Measurements from ENCODE around the gene CACNA1I. TPM values are rescaled to one million over a fixed set of nuclear protein-coding genes. Genes with fewer than 3 reads are reported as not detected.

Gene CACNA1I
- total RNA-seq, 1 donor from 2014 or later = 0.02 TPM

GRCh38 chr22:39722032-39722325 is 151.4 kb downstream of the CACNA1I start:
- no peak for DNase-seq (ENCODE audit: low spot score)
- no peak overlapping the region for H3K27ac Mint-ChIP-seq (ENCODE audit: unreplicated experiment)
- peaks cover 27% of the 10 kb centered on the region for H3K27me3 Mint-ChIP-seq (ENCODE audit: low read depth)
- H3K4me1 Mint-ChIP-seq (ENCODE audit: low read depth) = no peaks in the 10 kb centered on the region
- H3K4me3 Mint-ChIP-seq (ENCODE audit: unreplicated experiment) = no peak overlapping the region
- no peaks in the 10 kb centered on the region for H3K36me3 Mint-ChIP-seq (ENCODE audit: low read depth)
- H3K9me3 Mint-ChIP-seq (ENCODE audit: low read depth) = no peaks in the 10 kb centered on the region
- no peak for TF ChIP-seq CTCF (IDR thresholded peaks at IDR 0.05)

- H3K36me3 Mint-ChIP-seq (ENCODE audit: low read depth) = no peaks in the 10 kb centered on the region
Observed at GRCh38 chr22:39722501-39722900, 151.9 kb downstream of the CACNA1I start.

GRCh38 chr22:39723463-39723862 is 152.9 kb downstream of the CACNA1I start:
- Mint-ChIP-seq H3K36me3 (ENCODE audit: low read depth) (no peaks in the 10 kb centered on the region), H3K27ac (ENCODE audit: unreplicated experiment) (no peak overlapping the region), H3K27me3 (ENCODE audit: low read depth) (peaks cover 31% of the 10 kb centered on the region), H3K4me3 (ENCODE audit: unreplicated experiment) (no peak overlapping the region), H3K4me1 (ENCODE audit: low read depth) (no peaks in the 10 kb centered on the region), H3K9me3 (ENCODE audit: low read depth) (no peaks in the 10 kb centered on the region)
- no peak for DNase-seq (ENCODE audit: low spot score)
- TF ChIP-seq CTCF (IDR thresholded peaks at IDR 0.05) = no peak

More at GRCh38 chr22:39722501-39722900, 151.9 kb downstream of the CACNA1I start:
- H3K4me3 Mint-ChIP-seq (ENCODE audit: unreplicated experiment) = no peak overlapping the region
- TF ChIP-seq CTCF (IDR thresholded peaks at IDR 0.05) = no peak
- no peaks in the 10 kb centered on the region for H3K9me3 Mint-ChIP-seq (ENCODE audit: low read depth)
- H3K27ac Mint-ChIP-seq (ENCODE audit: unreplicated experiment) = no peak overlapping the region
- peaks cover 30% of the 10 kb centered on the region for H3K27me3 Mint-ChIP-seq (ENCODE audit: low read depth)
- DNase-seq (ENCODE audit: low spot score) = no peak
- no peaks in the 10 kb centered on the region for H3K4me1 Mint-ChIP-seq (ENCODE audit: low read depth)

GRCh38 chr22:39723899-39724351 is 153.4 kb downstream of the CACNA1I start:
- H3K27ac Mint-ChIP-seq (ENCODE audit: unreplicated experiment) = no peak overlapping the region
- no peaks in the 10 kb centered on the region for H3K36me3 Mint-ChIP-seq (ENCODE audit: low read depth)
- peaks cover 31% of the 10 kb centered on the region for H3K27me3 Mint-ChIP-seq (ENCODE audit: low read depth)
- H3K9me3 Mint-ChIP-seq (ENCODE audit: low read depth) = no peaks in the 10 kb centered on the region
- no peak for TF ChIP-seq CTCF (IDR thresholded peaks at IDR 0.05)
- no peak overlapping the region for H3K4me3 Mint-ChIP-seq (ENCODE audit: unreplicated experiment)
- H3K4me1 Mint-ChIP-seq (ENCODE audit: low read depth) = no peaks in the 10 kb centered on the region
- no peak for DNase-seq (ENCODE audit: low spot score)

- Mint-ChIP-seq H3K36me3 (ENCODE audit: low read depth) (no peaks in the 10 kb centered on the region), H3K9me3 (ENCODE audit: low read depth) (no peaks in the 10 kb centered on the region)
- DNase-seq (ENCODE audit: low spot score) = no peak
Observed at GRCh38 chr22:39724390-39724789, 153.8 kb downstream of the CACNA1I start.

More at GRCh38 chr22:39724390-39724789, 153.8 kb downstream of the CACNA1I start:
- no peak overlapping the region for H3K4me3 Mint-ChIP-seq (ENCODE audit: unreplicated experiment)
- no peak overlapping the region for H3K27ac Mint-ChIP-seq (ENCODE audit: unreplicated experiment)
- H3K4me1 Mint-ChIP-seq (ENCODE audit: low read depth) = no peaks in the 10 kb centered on the region
- TF ChIP-seq CTCF (IDR thresholded peaks at IDR 0.05) = no peak
- H3K27me3 Mint-ChIP-seq (ENCODE audit: low read depth) = peaks cover 31% of the 10 kb centered on the region
